Activated B cell treated with CpG ODN at 0.5 μM for 24 hours (primary cell): ENCODE results near the gene XPNPEP3. TPM values are rescaled to one million over a fixed set of nuclear protein-coding genes. Genes with fewer than 3 reads are reported as not detected.

ENCODE experiments used
- ATAC-seq: fragments of 200-7000 bp; cut with Tn5 transposase; one replicate; pipeline ENCODE4 v1.10.0; 2021; ENCODE audit warnings: low read depth, mild to moderate bottlenecking, moderate library complexity
- CTCF ChIA-PET: fragments of 350-600 bp; sonication (Branson Sonifier 250); formaldehyde crosslinking; loops from one replicate; lab custom pipeline; 2021; ENCODE audit warnings: antibody characterized with exemption; lab: Charles Lee
- POLR2A ChIA-PET: fragments of 350-600 bp; sonication (Branson Sonifier 250); formaldehyde crosslinking; loops from one replicate; lab custom pipeline; 2021; ENCODE audit warnings: antibody characterized with exemption; lab: Charles Lee
- DNase-seq: peaks from one replicate; pipeline ENCODE4 v3.0.0; 2022
- H3K27ac Mint-ChIP-seq: one replicate; pipeline ENCODE4 v1.8.0; 2020; ENCODE audit warnings: mixed read lengths
- H3K27me3 Mint-ChIP-seq: one replicate; pipeline ENCODE4 v1.8.0; 2021; ENCODE audit warnings: mixed read lengths
- H3K36me3 Mint-ChIP-seq: one replicate; pipeline ENCODE4 v1.8.0; 2021; ENCODE audit warnings: low read depth, mixed read lengths
- H3K4me1 Mint-ChIP-seq: one replicate; pipeline ENCODE4 v1.8.0; 2021; ENCODE audit warnings: mixed read lengths
- H3K4me3 Mint-ChIP-seq: one replicate; pipeline ENCODE4 v1.8.0; 2020; ENCODE audit warnings: mild to moderate bottlenecking, mixed read lengths
- H3K9me3 Mint-ChIP-seq: one replicate; pipeline ENCODE4 v1.8.0; 2020; ENCODE audit warnings: mixed read lengths
- intact Hi-C: fragments of 100-400 bp; cut with micrococcal nuclease; formaldehyde crosslinking; loops from one replicate; pipeline ENCODE4 v1.15.1; 2024
- total RNA-seq: library from RNA; stranded (reverse); gene quantifications from 2 replicates; pipeline ENCODE4 v1.2.3, GENCODE V29; 2022
- TF ChIP-seq, protein P1 (sequence below): fragments of 200-600 bp; IDR thresholded peaks from one replicate; pipeline ENCODE4 v1.8.0; 2022; ENCODE audit warnings: antibody characterized with exemption, mild to moderate bottlenecking

The XPNPEP3 gene
- total RNA-seq, 1 donor from 2014 or later = 20.8 TPM

GRCh38 chr22:40889116-40889515, 32.2 kb downstream of the XPNPEP3 start:
- POLR2A ChIA-PET = no interaction called here
- DNase-seq (no peak), ATAC-seq (no peak)
- Mint-ChIP-seq H3K27me3 (no peaks in the 10 kb centered on the region), H3K9me3 (no peaks in the 10 kb centered on the region), H3K4me1 (no peaks in the 10 kb centered on the region), H3K4me3 (no peak overlapping the region), H3K36me3 (peaks cover 36% of the 10 kb centered on the region), H3K27ac (no peak overlapping the region)
- intact Hi-C loops = no loop called here
- CTCF ChIA-PET = interaction anchor here (1.1 to 1.3 kb wide), 2 partner anchors 10 kb away, joined by 3 to 6 read pairs; no protein-coding TSS in a partner anchor
- TF ChIP-seq, protein P1, sequence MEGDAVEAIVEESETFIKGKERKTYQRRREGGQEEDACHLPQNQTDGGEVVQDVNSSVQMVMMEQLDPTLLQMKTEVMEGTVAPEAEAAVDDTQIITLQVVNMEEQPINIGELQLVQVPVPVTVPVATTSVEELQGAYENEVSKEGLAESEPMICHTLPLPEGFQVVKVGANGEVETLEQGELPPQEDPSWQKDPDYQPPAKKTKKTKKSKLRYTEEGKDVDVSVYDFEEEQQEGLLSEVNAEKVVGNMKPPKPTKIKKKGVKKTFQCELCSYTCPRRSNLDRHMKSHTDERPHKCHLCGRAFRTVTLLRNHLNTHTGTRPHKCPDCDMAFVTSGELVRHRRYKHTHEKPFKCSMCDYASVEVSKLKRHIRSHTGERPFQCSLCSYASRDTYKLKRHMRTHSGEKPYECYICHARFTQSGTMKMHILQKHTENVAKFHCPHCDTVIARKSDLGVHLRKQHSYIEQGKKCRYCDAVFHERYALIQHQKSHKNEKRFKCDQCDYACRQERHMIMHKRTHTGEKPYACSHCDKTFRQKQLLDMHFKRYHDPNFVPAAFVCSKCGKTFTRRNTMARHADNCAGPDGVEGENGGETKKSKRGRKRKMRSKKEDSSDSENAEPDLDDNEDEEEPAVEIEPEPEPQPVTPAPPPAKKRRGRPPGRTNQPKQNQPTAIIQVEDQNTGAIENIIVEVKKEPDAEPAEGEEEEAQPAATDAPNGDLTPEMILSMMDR = no peak

DNA sequence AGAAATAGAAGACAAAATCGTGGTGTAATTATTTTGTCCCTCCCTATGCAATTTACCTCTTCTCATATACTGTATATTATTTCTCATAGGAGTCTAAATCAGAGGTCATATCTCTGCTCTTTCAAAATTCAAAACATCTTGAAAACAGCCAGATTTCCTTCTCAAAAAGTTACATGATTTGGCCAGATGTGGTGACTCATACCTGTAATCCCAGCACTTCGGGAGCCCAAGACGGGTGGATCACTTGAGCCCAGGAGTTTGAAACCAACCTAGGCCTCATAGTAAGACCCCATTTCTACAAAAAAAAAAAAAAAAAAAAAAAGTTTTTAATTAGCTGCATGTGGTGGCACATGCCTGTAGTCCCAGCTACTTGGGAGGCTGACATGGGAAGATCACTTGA, 33.9 kb downstream of the XPNPEP3 start:
- DNase-seq (no peak), ATAC-seq (no peak)
- intact Hi-C loops = no loop called here
- Mint-ChIP-seq H3K4me1 (no peaks in the 10 kb centered on the region), H3K9me3 (no peaks in the 10 kb centered on the region), H3K4me3 (no peak overlapping the region), H3K27ac (no peak overlapping the region), H3K36me3 (peaks cover 38% of the 10 kb centered on the region), H3K27me3 (no peaks in the 10 kb centered on the region)
- TF ChIP-seq, protein P1 = no peak
- CTCF ChIA-PET = no interaction called here
- POLR2A ChIA-PET = interaction anchor here (1.2 kb wide), 1 partner anchor 8 kb away, joined by 3 read pairs; no protein-coding TSS in a partner anchor

DNA sequence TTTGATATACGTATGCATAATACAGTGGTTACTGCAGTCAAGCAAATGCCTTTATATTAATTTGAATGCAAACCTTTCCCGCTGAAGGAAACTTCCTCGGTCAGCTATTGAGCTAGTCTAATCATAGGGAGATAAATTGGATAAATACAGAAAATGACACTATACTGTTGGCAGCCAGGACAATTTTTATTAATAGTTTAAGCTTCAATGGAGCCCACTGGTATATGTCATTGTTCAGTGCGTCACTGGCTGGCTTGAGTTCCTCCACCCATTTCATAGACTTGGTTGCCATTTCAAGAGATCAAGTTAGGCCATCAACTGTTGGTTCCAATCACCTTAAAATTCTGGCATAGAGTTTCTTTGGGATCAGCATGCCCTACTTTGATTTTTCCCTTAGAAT, 37.5 kb downstream of the XPNPEP3 start:
- Mint-ChIP-seq H3K9me3 (no peaks in the 10 kb centered on the region), H3K4me1 (peaks cover 3% of the 10 kb centered on the region), H3K27me3 (no peaks in the 10 kb centered on the region), H3K36me3 (peaks cover 16% of the 10 kb centered on the region), H3K27ac (no peak overlapping the region), H3K4me3 (no peak overlapping the region)
- DNase-seq (no peak), ATAC-seq (no peak)
- POLR2A ChIA-PET = no interaction called here
- CTCF ChIA-PET = interaction anchor here (0.8 kb wide), 1 partner anchor 212 kb away, joined by 3 read pairs; no protein-coding TSS in a partner anchor
- intact Hi-C loops = no loop called here
- TF ChIP-seq, protein P1 = no peak

- peaks cover 21% of the 10 kb centered on the region for H3K36me3 Mint-ChIP-seq
These were observed 42.0 kb downstream of the XPNPEP3 start for GRCh38 chr22:40898850-40899357.

GRCh38 chr22:40904101-40904500, 47.2 kb downstream of the XPNPEP3 start:
- H3K27ac Mint-ChIP-seq = no peak overlapping the region

More at GRCh38 chr22:40898850-40899357, 42.0 kb downstream of the XPNPEP3 start:
- ChIA-PET POLR2A (interaction anchor here (0.5 to 1.8 kb wide), 7 partner anchors 9 to 813 kb away, joined by 3 to 8 read pairs (median 4); partner anchors contain the start of gene TEF), CTCF (interaction anchor here (0.5 to 2.2 kb wide), 20 partner anchors 9 to 1363 kb away, joined by 3 to 21 read pairs (median 4); partner anchors contain the start of genes ST13 and XPNPEP3)
- Mint-ChIP-seq H3K4me1 (peaks cover 3% of the 10 kb centered on the region), H3K27me3 (no peaks in the 10 kb centered on the region), H3K4me3 (no peak overlapping the region), H3K9me3 (no peaks in the 10 kb centered on the region), H3K27ac (peak overlapping the region; percentile 21)
- TF ChIP-seq, protein P1 = no peak
- ATAC-seq (peak; percentile 71), DNase-seq (no peak)
- intact Hi-C loops = loop anchor here (1.0 to 2.0 kb wide), 4 partner anchors 42 to 374 kb away; partner anchors contain the start of genes ST13 and XPNPEP3

More at GRCh38 chr22:40904101-40904500, 47.2 kb downstream of the XPNPEP3 start:
- CTCF ChIA-PET = no interaction called here
- no peaks in the 10 kb centered on the region for H3K4me1 Mint-ChIP-seq
- H3K4me3 Mint-ChIP-seq = no peak overlapping the region
- H3K27me3 Mint-ChIP-seq = no peaks in the 10 kb centered on the region
- H3K9me3 Mint-ChIP-seq = no peaks in the 10 kb centered on the region
- intact Hi-C loops = no loop called here
- POLR2A ChIA-PET = no interaction called here
- H3K36me3 Mint-ChIP-seq = peaks cover 29% of the 10 kb centered on the region
- ATAC-seq (no peak), DNase-seq (no peak)
- TF ChIP-seq, protein P1 = no peak
